HG02970 (cell line): ENCODE results near the gene CERS4.
"Not testable (repeated sequence)": the region's sequence is repeated elsewhere in the genome, so short reads cannot be mapped to it uniquely, and the experiment has no call there.

ENCODE experiments used
- ATAC-seq: cut with Tn5 transposase; IDR thresholded peaks from one replicate; pipeline ENCODE4 v1.9.1; 2021; ENCODE audit warnings: mild to moderate bottlenecking, moderate library complexity, moderate number of reproducible peaks; ENCODE audit not compliant: unreplicated experiment, low FRiP score

The CERS4 gene

GRCh38 chr19:8240274-8241229, 31.4 kb downstream of the CERS4 start:
- ATAC-seq, result no peak

DNA sequence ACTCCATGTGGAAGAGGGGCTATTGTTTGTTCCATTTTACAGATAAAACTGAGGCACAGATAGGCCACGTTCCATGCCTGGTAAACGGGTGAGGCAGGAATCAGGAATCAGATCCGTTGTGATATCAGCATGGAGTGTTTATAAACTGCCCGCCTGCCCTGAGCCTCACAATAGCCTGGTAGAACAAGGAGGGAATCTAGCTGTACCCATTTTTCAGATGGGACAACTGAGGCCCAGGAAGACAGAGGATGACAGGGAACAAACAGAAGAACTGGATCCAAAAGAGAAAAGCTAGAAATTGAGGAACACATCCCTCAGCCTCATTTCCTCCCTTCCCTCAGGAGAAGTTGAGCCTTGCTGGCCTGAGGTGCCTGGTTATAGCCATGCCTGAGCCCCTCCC, 32.5 kb downstream of the CERS4 start:
- ATAC-seq, result no peak

DNA sequence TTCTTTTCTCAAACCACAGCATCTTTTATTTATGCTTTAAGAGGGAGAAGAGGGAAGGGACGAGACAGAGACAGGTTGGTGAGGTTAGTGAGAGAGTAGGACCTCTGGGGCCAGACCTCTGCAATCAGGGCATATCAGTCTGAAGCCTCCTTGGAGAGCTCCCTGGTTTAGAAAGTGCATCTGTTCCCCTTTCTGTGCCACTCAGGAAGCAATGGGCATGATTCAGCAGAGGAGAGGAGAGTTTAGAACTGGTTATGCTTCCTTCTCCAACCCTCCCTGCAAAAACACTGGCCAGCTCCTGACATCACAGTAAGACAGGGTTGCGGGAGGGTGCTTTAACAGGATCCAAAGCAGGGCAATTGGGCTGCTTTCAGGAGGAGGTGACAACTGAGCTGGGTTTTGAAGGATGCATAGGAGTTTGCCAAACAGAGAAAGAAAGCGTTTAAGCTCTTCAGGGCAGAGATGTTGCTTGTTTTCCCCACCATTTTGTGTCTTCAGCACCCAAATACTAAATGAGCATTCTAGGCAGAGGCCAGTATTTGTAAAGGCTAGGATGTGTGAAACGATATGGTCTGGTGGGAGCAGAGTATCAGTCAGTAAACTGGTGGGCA, 33.1 kb downstream of the CERS4 start:
- no peak for ATAC-seq

DNA sequence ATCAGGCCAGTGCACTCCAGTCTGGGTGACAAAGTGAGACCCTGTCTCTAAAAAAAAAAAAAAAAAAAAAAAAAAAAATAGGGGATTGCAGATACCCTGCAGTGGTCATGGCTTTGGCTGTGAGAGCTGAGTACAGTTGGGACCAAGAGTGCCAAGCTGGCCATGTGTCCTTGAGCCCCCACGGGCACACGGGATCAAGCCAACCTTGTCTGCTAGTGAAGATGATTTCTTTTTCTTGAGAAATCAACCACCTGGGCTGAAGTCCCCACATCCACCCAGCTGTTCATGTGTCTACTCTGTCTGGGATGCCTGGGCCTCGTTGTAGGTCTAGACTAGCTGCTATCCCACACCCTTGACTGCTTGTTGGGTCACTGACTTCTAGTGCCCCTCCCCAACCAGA, 34.0 kb downstream of the CERS4 start:
- ATAC-seq, result no peak

GRCh38 chr19:8244442-8244841, 35.3 kb downstream of the CERS4 start:
- no peak for ATAC-seq

DNA sequence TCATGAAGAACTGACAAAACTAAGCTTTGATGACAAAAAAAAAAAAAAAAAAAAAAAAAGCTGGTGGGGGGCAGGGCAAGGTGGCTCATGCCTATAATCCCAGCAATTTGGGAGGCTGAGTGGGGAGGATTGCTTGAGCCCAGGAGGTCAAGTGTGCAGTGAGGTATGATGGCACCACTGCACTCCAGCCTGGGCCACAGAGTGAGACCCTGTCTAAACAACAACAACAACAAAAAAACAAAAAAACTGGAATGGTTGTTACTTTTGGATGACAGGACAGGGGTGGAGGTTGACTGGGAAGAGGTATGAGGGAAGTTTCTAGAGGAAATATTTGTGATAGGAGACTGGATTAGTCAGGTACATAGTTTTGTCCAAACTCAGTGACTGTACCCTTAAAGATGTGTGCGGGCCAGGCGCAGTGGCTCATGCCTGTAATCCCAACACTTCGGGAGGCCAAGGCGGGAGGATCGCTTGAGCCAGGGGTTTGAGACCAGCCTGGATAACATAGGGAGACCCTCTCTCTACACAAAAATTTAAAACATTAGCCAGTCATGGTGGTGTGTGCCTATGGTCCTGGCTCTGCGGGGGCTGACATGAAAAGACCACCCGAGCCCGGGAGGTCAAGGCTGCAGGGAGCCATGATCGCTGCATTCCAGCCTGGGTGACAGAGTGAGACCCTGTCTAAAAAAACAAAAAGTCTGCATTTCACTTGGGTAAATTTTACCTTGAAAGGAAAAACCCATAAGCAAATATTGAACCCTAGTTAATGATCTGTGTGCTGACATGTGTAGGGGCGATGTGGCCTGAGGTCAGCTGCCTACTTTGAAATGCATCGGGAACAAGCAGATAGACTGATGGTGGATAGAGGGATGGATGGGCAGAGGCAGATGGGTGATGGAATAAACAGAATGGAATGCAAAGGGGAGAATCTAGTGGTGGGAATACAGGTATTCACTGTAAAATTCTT, 37.0 kb downstream of the CERS4 start:
- ATAC-seq, result no peak

DNA sequence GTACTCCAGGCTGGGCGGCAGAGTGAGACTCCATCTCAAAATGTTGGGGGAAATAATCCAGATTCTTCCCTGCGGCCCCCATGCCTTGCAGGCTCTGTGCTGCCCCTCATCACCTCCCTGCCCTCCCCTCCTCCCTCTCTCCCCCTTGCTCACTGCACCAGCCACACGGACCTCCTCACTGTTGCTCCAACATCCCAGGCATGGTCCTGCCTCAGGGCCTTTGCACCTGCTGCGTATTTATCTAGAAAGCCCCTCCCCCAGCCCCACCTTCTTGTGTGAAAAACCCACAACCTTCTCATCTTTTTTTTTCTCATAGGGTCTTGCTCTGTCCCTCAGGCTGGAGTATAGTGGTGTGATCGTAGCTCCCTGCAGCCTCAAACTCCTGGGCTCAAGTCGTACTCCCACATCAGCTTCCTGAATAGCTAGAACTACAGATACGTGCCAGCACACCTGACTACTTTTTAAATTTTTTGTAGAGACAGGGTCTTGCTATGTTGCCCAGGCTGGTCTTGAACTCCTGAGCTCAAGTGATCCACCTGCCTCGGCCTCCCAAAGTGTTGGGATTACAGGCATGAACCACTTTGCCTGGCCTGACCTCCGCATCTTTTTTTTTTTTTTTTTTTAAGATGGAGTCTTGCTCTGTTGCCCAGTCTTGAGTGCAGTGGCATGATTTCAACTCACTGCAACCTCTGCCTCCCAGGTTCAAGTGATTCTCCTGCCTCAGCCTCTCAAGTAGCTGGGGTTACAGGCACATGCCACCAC, 38.1 kb downstream of the CERS4 start:
- not testable (repeated sequence) for ATAC-seq

GRCh38 chr19:8248348-8249328, 39.5 kb downstream of the CERS4 start:
- ATAC-seq, result no peak

DNA sequence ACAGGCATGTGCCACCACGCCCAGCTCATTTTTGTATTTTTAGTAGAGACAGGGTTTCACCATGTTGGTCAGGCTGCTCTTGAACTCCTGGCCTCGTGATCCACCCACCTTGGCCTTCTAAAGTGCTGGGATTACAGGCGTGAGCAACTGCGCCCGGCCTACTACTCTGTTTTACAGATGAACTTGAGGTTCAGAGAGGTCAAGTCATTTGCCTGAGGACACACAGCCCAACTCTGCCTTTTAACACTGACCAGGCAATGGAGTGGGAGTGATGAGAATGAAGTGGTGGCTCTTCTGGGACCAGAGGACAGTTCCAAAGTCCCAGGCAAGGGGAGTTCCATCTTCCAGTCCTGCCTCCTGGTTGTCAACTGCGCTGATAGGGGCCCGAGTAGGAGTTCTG, 41.4 kb downstream of the CERS4 start:
- no peak for ATAC-seq

GRCh38 chr19:8251025-8251472, 41.9 kb downstream of the CERS4 start:
- ATAC-seq, result no peak

- no peak for ATAC-seq
Measured at GRCh38 chr19:8252922-8253589, 43.9 kb downstream of the CERS4 start.

DNA sequence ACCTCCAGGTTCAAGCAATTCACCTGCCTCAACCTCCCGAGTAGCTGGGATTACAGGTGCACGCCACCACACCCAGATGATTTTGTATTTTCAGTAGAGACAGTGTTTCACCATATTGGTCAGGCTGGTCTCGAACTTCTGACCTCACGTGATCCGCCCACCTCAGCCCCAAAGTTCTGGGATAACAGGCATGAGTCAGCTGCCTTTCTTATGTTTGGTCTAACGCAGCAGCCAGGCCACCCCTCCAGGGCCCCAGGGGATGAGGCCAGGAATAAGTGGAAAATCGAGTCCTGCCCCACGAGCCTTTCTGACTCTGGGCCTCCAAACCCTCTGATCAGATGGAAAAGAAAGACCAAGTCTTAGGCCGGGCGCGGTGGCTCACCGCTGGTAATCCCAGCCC, 44.5 kb downstream of the CERS4 start:
- no peak for ATAC-seq

GRCh38 chr19:8254286-8255001, 45.3 kb downstream of the CERS4 start:
- no peak for ATAC-seq

GRCh38 chr19:8255426-8256125, 46.4 kb downstream of the CERS4 start:
- no peak for ATAC-seq

DNA sequence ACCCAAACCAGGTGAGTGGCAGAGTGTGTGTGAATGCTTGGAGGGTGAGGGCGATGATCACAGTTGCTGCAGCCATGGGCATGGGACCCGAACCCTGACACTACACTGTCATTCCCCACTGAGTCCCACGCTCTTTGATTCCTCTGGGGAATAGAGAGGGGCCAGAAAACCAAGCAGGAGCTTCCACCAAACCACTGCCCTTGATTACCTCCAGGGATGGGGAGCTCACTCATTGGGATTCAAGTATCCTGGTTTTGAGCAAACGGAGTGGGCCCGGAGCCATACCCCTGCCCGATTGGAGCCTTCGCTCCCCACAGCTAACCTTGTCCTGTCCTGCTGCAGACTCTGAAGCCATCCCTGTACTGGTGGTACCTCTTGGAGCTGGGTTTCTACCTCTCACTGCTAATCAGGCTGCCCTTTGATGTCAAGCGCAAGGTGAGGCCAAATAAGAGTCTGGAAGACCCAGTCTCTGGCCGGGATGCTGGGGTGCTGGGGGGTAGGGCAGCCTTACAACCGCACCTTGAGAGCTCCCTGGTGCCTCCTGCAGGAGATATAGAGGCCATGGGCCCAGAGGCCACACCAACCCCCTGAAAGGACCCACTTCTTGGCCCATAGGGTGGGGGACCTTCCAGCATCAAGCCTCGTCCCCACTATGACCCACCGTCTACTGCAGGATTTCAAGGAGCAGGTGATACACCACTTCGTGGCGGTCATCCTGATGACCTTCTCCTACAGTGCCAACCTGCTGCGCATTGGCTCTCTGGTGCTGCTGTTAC, 47.3 kb downstream of the CERS4 start:
- ATAC-seq, result no peak

DNA sequence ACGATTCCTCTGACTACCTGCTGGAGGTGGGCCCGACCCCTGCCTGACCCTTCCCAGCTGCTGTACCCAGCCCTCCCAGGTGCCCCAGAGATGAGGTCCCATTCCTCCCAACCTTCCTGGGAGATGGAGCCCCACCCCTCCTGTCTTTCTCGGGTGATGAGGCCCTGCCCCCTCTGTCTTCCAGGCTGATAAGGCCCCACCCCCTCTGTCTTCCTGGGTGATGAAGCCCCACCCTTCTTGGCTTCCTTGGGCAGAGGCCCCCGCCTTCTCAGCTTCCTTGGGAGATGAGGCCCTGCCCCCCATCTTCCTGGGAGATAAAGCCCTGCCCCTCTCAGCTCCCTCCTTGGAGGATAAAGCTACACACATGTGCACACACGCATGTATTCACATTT, 47.9 kb downstream of the CERS4 start:
- ATAC-seq, result no peak
